Right renal cortex interstitium (tissue), 3 donors: ENCODE results near the gene SLC35F2. TPM values are rescaled to one million over a fixed set of nuclear protein-coding genes. Genes with fewer than 3 reads are reported as not detected.
"Not testable (repeated sequence)": the region's sequence is repeated elsewhere in the genome, so short reads cannot be mapped to it uniquely, and the experiment has no call there.

Source experiments
- DNase-seq, 3 donors: peaks; one replicate each; pipeline ENCODE4 v3.0.0-alpha.2; 2013; ENCODE audit warnings: low read depth in 3 of 3, low spot score in 2 of 3
- polyA plus RNA-seq, 3 donors: library from polyadenylated mRNA; unstranded; fragments of 120-200 nt; gene quantifications; one replicate each; pipeline ENCODE4 v1.2.1, GENCODE V29; 2013; ENCODE audit not compliant: insufficient read length in 3 of 3

The SLC35F2 gene
- polyA plus RNA-seq, 3 donors = 16.1 to 19.2 (median 19.0) TPM

DNA sequence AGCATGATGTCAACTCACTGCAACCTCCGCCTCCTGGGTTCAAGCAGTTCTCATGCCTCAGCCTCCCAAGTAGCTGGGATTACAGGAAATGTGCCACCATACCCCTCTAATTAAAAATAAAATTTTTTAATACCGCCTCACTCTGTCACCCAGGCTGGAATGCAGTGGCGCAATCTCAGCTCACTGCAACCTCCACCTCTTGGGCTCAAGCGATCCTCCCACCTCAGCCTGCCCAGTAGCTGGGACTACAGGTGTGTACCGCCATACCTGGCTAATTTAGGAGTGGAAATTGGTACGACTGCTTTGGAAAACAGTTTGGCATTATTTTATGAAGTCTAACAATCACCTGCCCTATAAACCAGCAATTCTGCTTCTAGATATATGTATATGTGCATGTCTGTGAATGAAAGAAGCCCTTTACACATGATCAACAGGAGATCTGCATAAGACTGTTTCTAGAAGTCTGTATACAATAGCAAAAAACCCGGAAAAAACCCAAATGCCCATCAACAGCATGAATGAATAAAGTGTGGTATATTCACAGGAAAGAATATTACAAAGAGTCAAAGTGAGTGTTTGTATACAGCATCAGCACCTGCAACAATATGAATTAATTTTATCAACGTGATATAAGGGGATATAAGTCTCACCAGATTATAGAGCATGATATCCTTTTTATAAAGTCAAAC, 16.0 kb downstream of the SLC35F2 start:
- DNase-seq = no peak

- no peak for DNase-seq
These were observed 18.5 kb downstream of the SLC35F2 start for GRCh38 chr11:107840129-107840484.

DNA sequence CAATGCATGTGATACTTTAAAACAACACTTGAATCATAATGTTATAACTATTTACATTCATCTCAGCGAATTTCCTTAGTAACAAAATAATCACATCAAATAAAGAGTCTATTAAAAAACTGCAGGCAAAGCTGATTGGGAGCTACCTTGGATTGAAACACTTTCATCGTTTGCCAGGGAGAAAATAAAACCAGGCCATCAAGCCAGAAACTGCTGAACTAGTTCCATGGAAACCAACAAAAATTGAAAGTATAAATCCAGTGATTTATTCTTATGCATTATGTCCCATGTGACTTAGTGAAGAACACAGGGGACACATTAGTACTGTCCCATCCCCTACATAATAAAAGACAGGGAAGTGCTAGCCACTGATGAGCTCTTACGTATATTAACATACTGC, 21.7 kb downstream of the SLC35F2 start:
- no peak for DNase-seq

DNA sequence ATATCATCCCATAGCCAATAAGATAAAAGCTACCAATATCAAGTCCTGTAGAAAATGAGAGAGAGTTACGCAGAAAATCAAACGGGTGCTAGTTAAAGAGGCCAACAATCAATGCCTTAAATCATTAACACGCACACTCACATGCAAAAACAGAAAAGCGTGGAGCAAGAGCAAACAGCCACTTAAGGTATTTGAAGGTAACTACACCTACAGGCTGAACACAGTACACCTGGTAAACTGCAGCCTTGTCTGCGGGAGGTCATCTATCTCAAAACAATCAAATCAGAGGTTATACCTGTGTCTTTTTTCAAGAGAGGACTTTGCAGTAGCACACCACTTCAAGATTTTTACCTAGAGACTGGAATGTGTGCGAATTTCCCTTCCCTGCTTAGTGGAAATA, 23.6 kb downstream of the SLC35F2 start:
- DNase-seq = no peak

GRCh38 chr11:107833926-107834325, 24.7 kb downstream of the SLC35F2 start:
- DNase-seq = not testable (repeated sequence)

- DNase-seq = no peak
These were observed 27.6 kb downstream of the SLC35F2 start for GRCh38 chr11:107830915-107831540.

DNA sequence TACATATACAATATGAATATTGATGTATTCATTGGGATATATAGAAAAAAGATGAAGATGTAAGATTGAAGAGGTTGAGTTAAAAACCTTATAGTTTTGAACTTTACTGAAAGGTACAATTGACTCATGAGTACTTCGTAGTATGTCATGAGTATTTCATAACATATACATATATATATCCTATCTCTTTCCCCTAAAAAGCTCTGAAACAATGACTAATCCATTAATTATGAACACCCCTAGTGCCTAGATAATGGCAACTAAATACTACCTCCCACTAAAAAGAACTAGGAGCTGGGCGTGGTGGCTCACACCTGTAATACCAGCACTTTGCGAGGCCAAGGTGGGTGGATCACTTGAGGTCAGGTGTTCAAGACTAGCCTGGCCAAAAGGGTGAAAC, 31.5 kb downstream of the SLC35F2 start:
- DNase-seq = no peak

DNA sequence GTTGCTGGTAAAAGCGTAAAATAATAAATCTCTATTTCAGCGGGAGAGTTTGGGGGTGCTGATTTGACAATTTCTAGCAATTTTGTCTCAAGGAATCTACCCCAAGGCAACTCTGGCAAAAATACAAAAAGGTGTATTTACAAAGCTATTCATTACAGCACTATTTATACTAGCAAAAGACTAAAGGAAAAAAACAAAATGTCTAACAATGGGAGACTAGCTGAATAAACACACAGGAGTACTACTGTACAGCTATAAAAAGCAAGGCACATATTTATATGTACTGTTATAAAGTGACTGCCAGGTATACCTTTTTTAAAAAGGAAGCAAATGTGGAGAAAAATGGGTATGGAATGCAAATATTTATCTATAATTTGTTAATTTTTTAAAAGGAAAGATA, 32.7 kb downstream of the SLC35F2 start:
- no peak for DNase-seq

- DNase-seq = no peak
These were observed 33.8 kb downstream of the SLC35F2 start for GRCh38 chr11:107824668-107825369.

- no peak for DNase-seq
These were observed 37.2 kb downstream of the SLC35F2 start for GRCh38 chr11:107821199-107821927.

GRCh38 chr11:107819361-107820014, 39.1 kb downstream of the SLC35F2 start:
- no peak for DNase-seq

- DNase-seq = no peak
These were observed 40.1 kb downstream of the SLC35F2 start for GRCh38 chr11:107818491-107818890.

GRCh38 chr11:107816028-107816427, 42.6 kb downstream of the SLC35F2 start:
- no peak for DNase-seq

- no peak for DNase-seq
These were observed 47.7 kb downstream of the SLC35F2 start for GRCh38 chr11:107810875-107811274.

DNA sequence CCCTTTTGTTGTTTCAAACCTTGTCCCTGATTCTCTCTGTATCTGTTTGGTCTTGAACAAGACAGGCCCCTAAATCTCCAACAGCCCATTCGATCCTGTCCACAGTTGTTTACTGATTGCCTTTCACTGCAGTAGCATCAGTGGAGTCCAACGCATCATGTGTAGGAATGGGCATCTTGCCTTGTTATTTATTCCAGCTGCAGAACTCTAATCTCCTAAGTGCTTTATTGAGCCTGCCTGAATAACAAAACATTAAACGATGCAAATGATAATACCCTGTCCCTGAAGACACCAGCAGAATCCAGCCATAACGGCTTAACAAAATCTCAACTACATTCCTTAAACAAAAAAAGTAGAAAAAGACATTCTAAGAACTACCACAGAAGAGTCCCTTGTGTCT, 50.1 kb downstream of the SLC35F2 start:
- no peak for DNase-seq

- DNase-seq = no peak
These were observed 53.6 kb downstream of the SLC35F2 start for GRCh38 chr11:107804971-107805370.

- no peak for DNase-seq
These were observed 54.4 kb downstream of the SLC35F2 start for GRCh38 chr11:107804211-107804610.

- DNase-seq = no peak
These were observed 56.9 kb downstream of the SLC35F2 start for GRCh38 chr11:107801641-107802040.

DNA sequence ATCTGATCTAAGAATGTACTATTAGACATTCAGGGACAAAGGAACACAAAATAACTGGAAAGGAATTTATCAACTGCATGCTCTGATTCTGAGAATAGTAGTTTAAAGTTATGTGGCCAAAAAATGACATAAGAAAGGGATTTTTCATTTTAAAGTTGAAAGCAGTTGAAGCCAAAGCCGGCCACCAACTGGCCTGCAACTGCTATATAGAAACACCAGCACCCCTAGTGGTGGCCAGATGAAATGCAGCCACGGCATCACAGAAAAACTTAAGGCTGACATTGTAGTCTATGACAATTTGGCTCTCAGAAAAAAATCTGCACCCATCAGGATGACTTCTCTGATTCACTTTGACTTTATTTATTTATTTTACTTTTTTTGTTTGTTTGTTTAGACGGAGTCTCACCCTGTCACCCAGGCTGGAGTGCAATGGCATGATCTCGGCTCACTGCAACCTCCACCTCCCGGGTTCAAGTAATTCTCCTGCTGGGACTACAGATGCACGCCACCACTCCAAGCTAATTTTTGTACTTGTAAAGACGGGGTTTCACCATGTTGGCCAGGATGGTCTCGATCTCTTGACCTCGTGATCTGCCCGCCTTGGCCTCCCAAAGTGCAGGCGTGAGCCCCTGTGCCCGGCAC, 59.2 kb downstream of the SLC35F2 start:
- no peak for DNase-seq

GRCh38 chr11:107792049-107792443, 66.5 kb downstream of the SLC35F2 start:
- no peak for DNase-seq
